KMS-11 (cell line): Measurements from ENCODE around the gene SLC2A5.

Experiments
- H2AFZ ChIP-seq: fragments of 200-600 bp; sonication (generic); 2 replicates; pipeline ENCODE4 v1.6.1; 2016; ENCODE audit warnings: antibody characterized with exemption, mixed run types, low read depth
- H3K27ac ChIP-seq: fragments of 200-600 bp; sonication (generic); 2 replicates; pipeline ENCODE4 v1.6.1; 2016; ENCODE audit warnings: mild to moderate bottlenecking, mixed run types
- H3K27me3 ChIP-seq: fragments of 200-600 bp; sonication (generic); 2 replicates; pipeline ENCODE4 v1.6.1; 2017; ENCODE audit warnings: mild to moderate bottlenecking, low read depth, mixed run types, moderate library complexity; ENCODE audit not compliant: insufficient read depth
- H3K36me3 ChIP-seq: fragments of 200-600 bp; sonication (generic); 2 replicates; pipeline ENCODE4 v1.6.1; 2017; ENCODE audit warnings: mild to moderate bottlenecking, mixed run types; ENCODE audit not compliant: insufficient read depth
- H3K4me1 ChIP-seq: fragments of 200-600 bp; sonication (generic); 2 replicates; pipeline ENCODE4 v1.6.1; 2016; ENCODE audit warnings: mild to moderate bottlenecking, low read depth, mixed run types; ENCODE audit not compliant: poor library complexity, severe bottlenecking
- H3K4me2 ChIP-seq: fragments of 200-600 bp; sonication (generic); 2 replicates; pipeline ENCODE4 v1.7.0; 2016; ENCODE audit warnings: mild to moderate bottlenecking, mixed run types
- H3K4me3 ChIP-seq: fragments of 200-600 bp; sonication (generic); IDR thresholded peaks from 2 replicates; pipeline ENCODE4 v1.6.1; 2017; ENCODE audit warnings: low read depth, low read length, mixed read lengths; ENCODE audit not compliant: insufficient read depth
- H3K79me2 ChIP-seq: fragments of 200-600 bp; sonication (generic); 2 replicates; pipeline ENCODE4 v1.6.1; 2016; ENCODE audit warnings: low read depth, mixed run types; ENCODE audit not compliant: insufficient read depth
- H3K9ac ChIP-seq: fragments of 200-600 bp; sonication (generic); 2 replicates; pipeline ENCODE4 v1.6.1; 2016; ENCODE audit warnings: mild to moderate bottlenecking, mixed run types
- H4K20me1 ChIP-seq: fragments of 200-600 bp; sonication (generic); 2 replicates; pipeline ENCODE4 v1.6.1; 2016; ENCODE audit warnings: mild to moderate bottlenecking, mixed run types; ENCODE audit not compliant: insufficient read depth
- CTCF ChIP-seq: fragments of 200-600 bp; sonication (generic); conservative IDR thresholded peaks from 2 replicates; pipeline ENCODE4 v1.6.1; 2017; ENCODE audit warnings: low read depth, mild to moderate bottlenecking, antibody characterized with exemption, low read length, moderate library complexity, mixed read lengths

Gene SLC2A5

GRCh38 chr1:9112961-9113880, 43.8 kb upstream of the SLC2A5 start:
- no peak for TF ChIP-seq CTCF
- Histone ChIP-seq H3K36me3 (no peaks in the 10 kb centered on the region), H2AFZ (no peak overlapping the region), H3K4me3 (no peak overlapping the region), H3K4me2 (no peak overlapping the region), H3K4me1 (no peaks in the 10 kb centered on the region), H3K27ac (no peak overlapping the region), H3K9ac (no peak overlapping the region), H3K27me3 (no peaks in the 10 kb centered on the region), H3K79me2 (no peaks in the 10 kb centered on the region), H4K20me1 (no peaks in the 10 kb centered on the region)

DNA sequence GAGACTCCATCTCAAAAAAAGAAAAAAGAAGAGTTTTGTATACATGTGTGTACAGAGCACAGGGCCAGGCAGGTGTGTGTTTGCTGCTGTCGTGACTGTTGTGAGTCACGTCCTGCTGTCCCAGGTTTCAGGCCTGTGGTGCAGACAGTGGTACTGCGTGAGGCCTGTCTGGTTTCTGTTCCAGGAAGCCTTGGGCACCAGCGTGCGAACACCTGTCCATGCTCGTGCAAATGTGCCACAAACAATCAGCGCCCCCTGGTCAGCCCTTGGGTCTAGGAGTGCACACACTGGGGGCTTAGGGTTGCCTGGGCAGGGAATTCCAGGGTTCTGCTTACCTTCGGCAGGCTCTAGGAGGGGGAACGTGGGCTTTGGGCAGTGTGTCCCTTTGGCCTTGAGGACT, 42.5 kb upstream of the SLC2A5 start:
- Histone ChIP-seq H3K27ac (no peak overlapping the region), H3K4me1 (no peaks in the 10 kb centered on the region), H3K4me3 (no peak overlapping the region), H2AFZ (no peak overlapping the region), H3K79me2 (no peaks in the 10 kb centered on the region), H4K20me1 (no peaks in the 10 kb centered on the region), H3K9ac (no peak overlapping the region), H3K27me3 (no peaks in the 10 kb centered on the region), H3K4me2 (no peak overlapping the region), H3K36me3 (no peaks in the 10 kb centered on the region)
- TF ChIP-seq CTCF, result no peak

DNA sequence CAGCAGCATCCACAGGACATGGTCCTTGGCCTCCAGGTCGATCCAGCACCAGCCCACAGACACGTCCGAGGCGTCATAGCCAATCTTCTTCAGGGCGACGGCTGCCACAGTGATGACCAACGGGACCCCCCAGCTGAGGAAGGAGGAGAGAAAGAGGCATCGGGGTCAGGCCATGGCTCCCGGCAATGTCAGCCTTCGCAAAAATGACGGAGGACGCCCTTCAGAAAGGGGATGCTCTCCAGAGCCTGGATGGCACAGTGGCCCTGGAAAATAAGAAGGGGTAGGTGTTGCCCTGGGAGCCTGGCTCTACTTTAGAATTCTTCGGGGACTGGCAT, 41.9 kb upstream of the SLC2A5 start:
- no peak overlapping the region for H2AFZ ChIP-seq
- no peaks in the 10 kb centered on the region for H3K27me3 ChIP-seq
- H3K79me2 ChIP-seq, result no peaks in the 10 kb centered on the region
- TF ChIP-seq CTCF, result no peak
- no peak overlapping the region for H3K27ac ChIP-seq
- H3K4me1 ChIP-seq, result no peaks in the 10 kb centered on the region
- no peak overlapping the region for H3K4me3 ChIP-seq
- no peak overlapping the region for H3K4me2 ChIP-seq
- no peaks in the 10 kb centered on the region for H3K36me3 ChIP-seq
- H4K20me1 ChIP-seq, result no peaks in the 10 kb centered on the region
- H3K9ac ChIP-seq, result no peak overlapping the region

GRCh38 chr1:9110669-9111356, 41.4 kb upstream of the SLC2A5 start:
- Histone ChIP-seq H3K79me2 (no peaks in the 10 kb centered on the region), H3K27ac (no peak overlapping the region), H3K4me2 (no peak overlapping the region), H3K4me1 (no peaks in the 10 kb centered on the region), H4K20me1 (no peaks in the 10 kb centered on the region), H2AFZ (no peak overlapping the region), H3K4me3 (no peak overlapping the region), H3K9ac (no peak overlapping the region), H3K27me3 (no peaks in the 10 kb centered on the region), H3K36me3 (no peaks in the 10 kb centered on the region)
- TF ChIP-seq CTCF, result peak; percentile 97
